HG03095 (cell line): Measurements from ENCODE around the gene TMX3.

Source experiments
- ATAC-seq: cut with Tn5 transposase; IDR thresholded peaks from one replicate; pipeline ENCODE4 v1.9.1; 2021; ENCODE audit warnings: moderate library complexity; ENCODE audit not compliant: unreplicated experiment

Gene TMX3, protein sequence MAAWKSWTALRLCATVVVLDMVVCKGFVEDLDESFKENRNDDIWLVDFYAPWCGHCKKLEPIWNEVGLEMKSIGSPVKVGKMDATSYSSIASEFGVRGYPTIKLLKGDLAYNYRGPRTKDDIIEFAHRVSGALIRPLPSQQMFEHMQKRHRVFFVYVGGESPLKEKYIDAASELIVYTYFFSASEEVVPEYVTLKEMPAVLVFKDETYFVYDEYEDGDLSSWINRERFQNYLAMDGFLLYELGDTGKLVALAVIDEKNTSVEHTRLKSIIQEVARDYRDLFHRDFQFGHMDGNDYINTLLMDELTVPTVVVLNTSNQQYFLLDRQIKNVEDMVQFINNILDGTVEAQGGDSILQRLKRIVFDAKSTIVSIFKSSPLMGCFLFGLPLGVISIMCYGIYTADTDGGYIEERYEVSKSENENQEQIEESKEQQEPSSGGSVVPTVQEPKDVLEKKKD

DNA sequence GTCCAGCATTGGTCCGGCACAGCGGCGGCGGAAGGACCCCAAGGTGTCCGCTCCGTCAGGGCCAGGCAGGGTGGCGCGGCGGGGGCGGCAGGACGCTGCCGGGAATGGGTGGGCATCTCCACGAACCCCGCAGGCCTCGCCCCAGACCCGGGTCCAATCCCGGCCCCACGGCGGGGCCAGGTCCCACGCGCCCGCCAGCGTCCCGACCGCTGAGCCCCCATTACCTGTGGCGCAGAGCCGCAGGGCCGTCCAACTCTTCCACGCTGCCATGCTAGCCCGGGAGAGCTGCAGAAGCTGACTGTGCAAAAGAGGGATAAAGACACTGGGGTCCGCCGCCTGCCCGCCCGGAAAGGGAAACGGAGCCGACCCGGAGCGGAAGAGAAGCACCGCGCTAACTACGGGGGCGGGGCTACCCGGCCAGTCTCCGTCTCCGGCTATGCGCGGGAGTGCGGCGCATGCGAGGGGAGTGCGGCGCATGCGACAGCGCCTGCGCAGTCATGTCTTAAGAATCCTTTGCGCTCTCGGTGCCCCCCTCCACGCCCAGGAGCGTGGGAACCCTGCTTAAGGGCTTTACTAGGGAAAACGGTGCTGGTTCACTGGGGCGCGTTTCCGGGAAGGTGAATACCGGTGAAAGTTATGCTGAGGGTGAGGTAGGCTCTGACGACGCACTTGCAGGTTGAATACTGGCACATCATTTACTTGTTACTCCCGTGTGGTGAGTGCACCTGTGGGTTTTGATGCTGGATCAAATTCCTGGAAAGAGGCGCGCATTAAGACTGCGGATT, at the start of gene TMX3:
Gene TMX3, minus strand, starts transcription at position 397 of the 785 bp plus-strand sequence. Its CDS starts 127 bp downstream, at position 270.
- ATAC-seq, result peak; percentile 95

DNA sequence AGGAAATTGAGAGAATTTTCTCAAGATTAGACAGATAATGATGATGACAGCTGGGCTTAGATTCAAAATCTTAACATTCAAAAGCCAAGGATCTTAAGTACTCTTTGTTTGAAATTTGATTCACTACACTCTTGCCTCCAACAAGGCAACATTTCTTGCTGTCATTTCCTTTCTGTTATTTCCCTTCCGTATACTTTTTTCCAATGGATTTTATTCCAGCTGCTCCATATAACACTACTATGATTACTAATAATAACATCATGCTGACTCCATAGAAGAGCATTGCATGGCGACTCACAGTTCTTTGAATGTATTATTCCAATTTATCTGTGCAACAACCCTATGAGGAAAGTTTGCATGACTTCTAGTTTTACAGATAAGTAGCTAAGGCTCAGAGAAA, 49.1 kb upstream of the TMX3 start:
- ATAC-seq, result no peak

DNA sequence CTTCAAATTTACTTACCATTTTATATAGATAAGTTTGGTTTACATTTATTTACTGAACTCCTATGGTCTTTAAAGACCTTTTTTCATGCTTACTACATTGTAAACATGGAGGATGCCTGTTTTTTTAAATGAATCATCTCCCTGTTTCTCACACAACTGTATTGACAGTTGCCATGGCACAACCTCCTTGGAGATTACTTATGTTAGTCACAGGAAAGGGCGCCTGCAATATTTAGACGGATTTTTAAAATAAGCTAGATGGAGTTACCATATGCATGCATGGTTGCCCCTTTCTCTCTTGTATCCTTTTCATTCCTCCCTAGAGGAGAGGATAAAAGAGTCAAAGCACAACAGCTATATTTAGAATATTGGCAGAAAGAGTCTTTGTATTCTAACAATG, 48.2 kb upstream of the TMX3 start:
- no peak for ATAC-seq

DNA sequence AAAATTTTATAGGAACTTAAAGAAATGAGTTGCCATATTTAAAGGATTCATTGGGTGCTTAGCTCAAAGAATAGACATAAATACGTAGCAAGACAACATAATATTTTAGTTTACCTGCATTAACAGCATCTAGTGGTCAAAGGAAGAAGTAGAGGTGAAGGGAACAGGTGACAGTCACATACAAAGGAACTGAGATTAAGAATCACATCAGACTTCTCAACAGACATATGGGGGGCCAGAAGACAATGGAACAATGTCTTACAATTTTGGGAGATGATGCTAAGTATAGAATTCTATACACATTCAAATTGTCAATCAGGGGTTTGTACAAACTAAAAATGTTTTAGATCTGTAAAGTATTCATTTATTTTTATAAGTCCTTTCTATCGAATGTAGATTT, 44.4 kb upstream of the TMX3 start:
- ATAC-seq, result no peak

DNA sequence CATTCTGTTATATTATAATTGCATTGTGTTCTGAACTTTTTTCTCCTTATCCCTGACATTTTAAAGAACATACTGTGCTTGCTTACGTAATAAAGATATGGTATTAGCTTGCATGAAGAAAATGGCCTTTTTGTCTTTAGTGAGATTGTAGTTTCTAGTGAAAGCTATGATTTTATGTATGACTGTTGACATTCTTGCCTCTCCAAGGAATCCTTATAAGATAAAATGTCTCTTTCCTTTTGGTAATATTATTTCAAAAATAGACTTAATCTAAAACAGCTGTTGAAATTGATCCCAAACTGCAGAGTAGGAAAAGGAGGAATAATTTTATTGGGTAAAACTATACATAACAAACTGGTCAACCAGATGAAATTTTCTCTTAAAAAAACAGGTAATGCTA, 42.2 kb upstream of the TMX3 start:
- ATAC-seq, result no peak

DNA sequence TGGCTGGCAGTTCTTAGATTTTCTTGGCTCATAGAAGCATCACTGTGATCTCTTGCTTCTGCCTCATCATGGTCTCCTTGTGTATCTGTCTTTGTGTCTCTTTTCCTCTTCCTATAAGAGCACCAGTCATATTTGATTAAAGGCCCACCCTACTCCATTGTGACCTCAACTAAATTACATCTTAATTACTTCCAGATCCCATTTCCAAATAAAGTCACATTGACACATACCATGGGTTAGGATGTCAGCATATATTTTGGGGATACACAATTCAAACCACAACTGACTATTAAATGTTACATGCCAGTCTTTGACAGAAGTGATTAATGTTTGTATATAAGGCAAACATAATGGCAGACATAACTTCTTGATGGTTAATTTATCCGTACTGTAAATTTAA, 27.3 kb upstream of the TMX3 start:
- ATAC-seq, result no peak

DNA sequence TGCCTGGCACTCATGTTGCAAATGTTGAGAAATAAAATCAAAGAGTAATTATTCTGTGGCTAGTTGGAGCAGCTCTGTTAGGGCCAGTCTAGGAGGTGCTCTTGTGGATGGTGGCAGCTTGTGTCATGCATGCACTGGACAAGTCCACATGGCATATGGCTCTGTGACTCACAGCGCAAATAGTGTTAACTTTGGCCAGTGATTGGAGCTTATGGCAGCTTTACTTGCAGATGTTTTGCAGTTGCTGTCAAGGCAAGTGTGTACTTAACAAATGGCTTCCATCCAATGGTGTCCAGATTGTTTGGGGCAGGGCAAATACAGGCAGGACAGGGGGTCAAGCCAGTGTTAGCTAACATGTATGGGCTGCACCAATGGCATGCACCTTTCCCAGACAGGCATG, 26.1 kb upstream of the TMX3 start:
- ATAC-seq, result no peak

DNA sequence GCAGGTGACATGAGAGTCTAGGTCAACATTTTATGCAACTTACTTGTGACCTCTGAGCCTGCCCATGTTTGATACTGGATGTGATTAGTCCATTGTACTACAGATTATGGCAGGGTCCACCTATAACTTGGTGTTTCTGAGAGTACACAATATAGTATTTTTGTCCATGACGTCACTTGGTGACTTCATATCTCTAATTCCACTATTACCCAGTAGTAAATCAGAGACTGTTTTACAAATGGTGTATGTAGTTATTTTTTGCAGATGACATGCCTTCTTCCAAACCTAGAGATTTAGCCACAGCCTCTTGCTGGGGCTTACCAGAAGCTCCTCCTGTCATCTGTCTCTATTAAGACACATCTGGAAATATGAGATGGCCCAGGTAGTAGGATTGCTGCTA, 24.6 kb upstream of the TMX3 start:
- no peak for ATAC-seq

DNA sequence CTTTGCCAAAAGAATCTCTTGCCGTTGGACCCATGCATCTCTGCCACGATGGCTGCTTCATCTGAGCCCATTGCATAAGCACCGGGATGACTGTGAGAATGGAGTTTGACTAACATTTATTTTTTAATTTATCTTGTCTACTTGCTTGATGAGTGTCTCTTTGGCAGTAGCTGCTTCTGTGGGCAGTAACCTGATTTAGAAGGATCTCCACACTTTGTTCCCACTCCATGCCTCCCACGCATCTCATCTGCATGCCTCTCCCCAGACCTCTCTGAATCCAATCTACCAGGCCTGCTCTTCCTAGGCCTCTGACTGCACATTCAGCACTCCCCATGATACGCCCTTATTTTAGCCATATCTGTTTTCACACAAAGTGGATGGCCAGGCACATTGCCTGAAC, 23.7 kb upstream of the TMX3 start:
- no peak for ATAC-seq

DNA sequence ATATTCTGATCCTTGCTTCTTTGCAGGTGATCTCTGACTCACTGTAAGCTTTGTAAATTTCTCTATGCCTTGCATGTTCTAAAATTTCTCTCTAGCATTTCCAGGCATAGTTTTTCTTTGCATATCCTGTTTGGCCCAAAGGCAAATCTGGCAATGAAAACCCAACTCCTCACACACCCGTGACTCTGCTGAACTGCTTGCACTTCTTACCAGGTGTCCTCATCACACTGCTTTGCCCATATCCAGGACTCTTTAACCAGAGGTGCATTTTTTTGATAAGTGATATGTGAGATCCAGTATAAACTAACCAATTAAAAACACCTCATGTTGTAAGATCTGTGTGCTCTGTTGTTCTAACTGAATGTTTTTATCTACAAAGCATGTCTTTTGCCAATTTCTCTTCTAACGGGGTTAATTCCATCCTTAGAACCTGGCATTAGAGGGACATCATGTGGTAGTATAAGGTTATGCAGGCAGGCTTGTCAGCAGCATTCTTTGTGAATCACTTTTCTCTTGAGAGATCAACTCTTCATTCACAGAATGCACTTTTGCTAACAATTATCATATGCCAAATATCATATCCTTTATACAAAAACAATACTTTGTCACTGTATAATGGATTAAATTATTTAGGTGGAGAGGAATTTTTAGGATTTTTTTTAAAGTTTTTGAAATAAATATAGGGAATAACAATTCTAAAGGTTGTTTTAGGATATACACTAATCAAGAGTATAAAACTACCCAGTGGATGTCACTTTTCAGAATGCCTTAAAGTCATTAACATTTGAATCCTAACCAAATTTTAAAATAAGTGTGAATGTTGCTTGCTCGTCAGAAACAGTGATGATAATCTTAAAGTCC, 20.8 kb upstream of the TMX3 start:
- ATAC-seq, result peak; percentile 87

DNA sequence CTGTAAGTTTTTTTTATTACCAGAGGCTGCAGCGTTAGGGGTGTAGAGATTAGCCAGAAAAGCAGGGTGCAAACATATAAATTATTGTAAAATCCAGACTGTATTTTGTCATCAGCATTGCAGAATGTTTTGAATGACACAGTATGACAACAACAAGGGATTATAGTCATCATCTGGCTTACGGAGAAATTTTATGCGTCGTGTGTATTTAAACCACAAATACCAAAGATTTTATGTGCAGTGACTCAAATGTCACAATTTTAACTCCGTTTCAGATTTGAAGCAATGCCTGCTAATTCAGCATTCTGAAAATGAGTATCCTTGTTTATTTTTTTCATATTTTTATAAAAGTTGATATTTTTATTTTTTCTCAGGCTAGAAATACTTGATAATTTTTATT, 19.4 kb upstream of the TMX3 start:
- no peak for ATAC-seq

DNA sequence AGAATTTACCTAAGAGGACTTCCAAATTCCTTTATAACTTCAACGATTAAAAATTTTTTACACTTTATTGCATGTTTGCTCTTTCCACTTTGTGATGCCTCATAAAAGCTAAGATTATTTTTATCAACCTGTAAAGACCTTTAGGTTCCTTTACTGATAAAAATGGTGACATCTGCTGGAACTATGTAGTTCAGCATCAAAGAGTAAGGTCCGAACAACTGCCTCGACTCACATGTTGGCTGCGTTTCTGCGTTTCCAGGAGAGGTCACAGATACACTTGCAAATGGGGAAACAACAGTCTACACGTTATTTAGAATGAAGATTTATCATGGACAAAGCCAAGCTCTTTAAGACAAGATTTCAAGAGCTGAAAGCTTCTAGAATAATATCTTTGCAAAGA, 18.8 kb upstream of the TMX3 start:
- no peak for ATAC-seq

DNA sequence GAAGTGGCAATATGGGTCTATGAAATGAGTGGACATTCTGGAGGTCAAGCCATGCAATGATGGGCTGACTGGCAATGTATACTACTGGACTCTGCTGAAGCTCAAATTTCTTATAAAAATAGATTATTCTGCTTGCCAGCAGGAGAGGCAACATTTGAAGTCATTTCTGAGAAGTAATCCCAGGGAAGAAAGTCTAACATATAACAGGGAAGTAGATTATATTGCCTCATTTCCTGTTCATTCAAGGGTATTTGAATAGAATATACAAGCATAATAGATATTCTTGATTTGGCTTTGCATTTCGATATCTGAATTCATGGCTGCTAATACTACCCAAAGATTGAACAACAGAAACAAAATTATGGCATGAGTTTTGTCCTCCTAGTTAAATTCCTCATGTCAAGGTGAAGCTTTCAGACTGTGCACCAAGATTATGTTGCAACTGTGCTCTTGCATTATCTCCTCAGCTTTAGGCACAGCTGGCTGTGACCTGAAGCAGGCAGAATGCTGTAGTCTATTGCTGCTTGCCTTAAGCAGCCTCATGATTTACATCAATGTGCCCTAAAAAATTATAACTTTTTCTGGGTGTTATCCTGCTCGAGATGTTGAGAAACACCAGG, 13.3 kb upstream of the TMX3 start:
- ATAC-seq, result no peak

DNA sequence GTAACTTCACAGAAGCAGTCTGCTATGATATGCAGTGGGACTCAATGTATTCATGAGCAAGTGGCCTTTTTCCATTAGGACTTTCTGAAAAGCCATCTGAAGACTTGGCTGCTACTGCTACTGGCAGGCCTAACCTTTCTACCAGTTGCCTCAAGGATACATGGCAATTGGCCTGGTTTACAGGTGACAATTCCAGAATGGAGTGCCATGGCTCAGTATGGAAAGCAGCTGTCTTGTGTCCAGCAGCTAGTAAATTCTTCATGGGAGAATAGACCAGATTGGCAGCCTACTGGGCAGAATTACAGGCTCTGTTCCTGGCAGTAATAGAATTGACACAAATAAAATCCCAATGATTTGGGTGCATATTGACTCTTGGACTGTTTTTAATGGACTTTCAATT, 12.6 kb upstream of the TMX3 start:
- no peak for ATAC-seq

DNA sequence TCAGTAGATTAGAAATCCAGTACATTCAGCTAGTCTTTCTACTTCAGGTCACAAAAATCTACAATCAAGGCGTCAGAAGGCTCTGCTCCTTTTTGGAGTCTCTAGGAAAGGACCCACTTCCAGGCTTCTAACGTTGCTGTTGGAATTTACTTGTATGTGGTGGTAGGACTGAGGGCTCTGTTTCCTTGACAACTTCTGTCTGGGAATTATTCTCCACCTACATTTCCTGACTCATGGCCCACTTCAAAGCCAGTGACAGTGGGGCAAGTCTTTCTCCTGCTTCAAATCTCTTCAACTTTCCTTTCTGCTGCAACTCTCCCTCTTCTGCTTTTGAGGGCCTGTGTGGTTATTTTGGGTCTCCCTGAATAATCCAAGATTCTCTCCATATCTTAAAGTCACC, 10.4 kb upstream of the TMX3 start:
- no peak for ATAC-seq

DNA sequence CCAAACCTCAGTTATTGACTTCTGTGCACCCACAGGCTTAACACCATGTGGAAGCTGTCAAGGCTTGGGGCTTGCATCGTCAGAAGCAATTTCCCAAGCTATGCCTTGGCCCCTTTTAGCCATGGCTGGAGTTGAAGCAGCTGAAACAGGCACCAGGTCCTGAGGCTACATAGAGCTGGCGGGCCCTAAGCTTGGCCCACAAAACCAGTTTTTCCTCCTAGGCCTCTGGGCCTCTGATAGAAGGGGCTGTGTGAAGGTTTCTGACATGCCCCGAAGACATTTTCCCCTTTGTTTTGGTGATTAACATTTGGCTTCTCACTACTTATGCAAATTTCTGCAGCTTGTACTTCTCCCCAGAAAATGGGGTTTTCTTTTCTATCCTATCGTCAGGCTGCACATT, 9.1 kb upstream of the TMX3 start:
- ATAC-seq, result no peak

DNA sequence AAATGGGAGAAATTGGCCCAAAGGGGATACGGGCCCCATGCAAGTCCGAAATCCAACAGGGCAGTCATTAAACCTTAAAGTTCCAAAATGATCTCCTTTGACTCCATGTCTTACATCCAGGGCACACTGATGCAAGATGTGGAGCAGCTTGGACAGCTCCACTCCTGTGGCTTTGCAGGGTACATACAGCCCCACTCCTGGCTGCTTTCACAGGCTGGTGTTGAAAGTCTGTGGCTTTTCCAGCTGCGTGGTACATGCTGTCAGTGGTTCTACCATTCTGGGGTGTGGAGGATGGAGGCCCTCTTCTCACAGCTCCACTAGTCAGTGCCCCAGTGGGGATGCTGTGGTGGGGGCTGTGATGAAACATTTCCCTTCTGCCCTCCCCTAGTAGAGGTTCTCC, 8.6 kb upstream of the TMX3 start:
- ATAC-seq, result no peak

DNA sequence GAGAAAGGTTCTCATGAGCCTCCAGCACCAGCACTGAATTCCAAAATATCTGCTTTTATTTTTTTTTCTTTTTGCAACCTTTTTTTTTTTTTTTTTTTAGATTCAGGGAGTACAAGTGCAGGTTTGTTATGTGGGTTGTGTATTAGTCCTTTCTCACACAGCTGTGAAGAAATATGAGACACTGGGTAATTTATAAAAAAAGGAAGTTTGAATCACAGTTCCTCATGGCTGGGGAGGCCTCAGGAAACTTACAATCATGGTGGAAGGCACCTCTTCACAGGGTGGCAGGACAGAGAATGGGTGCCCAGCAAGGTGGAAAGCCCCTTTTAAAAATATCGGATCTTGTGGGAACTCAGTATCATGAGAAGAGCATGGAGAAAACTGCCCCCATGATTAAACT, 7.9 kb upstream of the TMX3 start:
- no peak for ATAC-seq

DNA sequence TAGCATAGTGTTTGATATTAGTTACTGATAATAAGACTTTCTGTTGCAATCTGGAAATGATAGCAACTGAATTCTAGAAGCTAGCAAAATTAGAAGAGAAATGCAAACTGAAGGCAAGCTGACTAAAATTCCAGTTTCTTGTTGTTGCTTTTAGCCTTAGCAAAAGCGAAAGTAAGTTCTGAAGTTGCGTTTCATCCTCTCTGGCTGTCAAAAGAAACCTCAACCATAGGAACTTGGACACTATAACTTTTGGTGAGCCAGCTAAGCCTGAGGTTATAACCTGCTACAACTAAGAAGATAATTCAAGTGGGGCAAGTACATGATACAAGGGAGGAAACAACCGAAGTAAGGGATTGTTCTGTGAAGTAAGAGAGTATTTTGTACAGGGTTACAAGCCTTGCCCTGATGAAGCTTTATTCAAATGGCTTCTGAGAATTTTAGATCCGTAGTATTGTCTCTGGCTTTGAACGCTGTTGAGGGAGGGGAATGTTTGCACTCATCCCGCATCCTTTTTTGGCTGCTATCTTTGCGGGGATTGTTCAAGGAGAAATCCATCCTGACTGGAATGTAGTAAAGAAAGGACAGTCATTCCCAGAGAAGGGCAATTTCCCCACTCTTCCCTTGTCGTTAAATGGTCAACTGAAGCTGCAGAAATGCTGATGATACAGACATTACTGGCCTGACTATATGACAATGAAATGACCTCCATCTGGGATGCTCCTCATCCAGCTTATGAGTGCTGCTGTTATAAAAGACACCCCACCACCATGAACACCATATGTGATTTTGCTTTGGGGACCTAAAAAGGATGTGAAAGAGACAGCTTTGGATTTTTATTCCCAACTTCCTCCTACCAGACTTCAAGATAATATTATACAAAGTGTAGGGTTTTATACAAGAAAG, 7.0 kb upstream of the TMX3 start:
- ATAC-seq, result peak; percentile 86

DNA sequence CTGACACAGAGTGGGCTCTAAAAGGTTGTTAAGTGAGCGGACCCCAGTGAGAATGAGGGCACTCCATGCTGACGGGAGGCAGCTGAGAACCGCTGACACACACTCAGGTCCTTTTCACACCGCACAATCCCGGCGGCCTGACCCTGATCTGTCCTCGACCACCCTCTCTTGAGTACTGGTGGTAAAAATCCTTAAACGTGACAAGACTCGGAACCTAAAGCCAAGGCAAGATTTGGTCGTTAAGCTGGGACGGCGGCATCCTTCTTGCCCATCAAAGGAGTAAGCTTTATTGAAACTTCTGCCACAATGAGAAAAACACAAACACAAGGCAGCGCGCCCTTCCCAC, 569 bp downstream of the TMX3 start:
- ATAC-seq, result peak; percentile 4
